DOHH2 (cell line): ENCODE measurements around the gene SCAMP4.

Experiments
- EZH2phosphoT487 ChIP-seq: fragments of 200-600 bp; sonication (generic); IDR thresholded peaks from 2 replicates; pipeline ENCODE4 v1.6.1; 2017; ENCODE audit warnings: borderline replicate concordance, mild to moderate bottlenecking, antibody characterized with exemption, low read length, moderate library complexity, mixed read lengths
- TF ChIP-seq, protein P1 (sequence below): fragments of 200-600 bp; sonication (generic); IDR thresholded peaks from one replicate; pipeline ENCODE4 v1.5.1; 2014; ENCODE audit warnings: antibody characterized with exemption, mild to moderate bottlenecking, low read depth, low read length; ENCODE audit not compliant: poor library complexity, severe bottlenecking

DNA sequence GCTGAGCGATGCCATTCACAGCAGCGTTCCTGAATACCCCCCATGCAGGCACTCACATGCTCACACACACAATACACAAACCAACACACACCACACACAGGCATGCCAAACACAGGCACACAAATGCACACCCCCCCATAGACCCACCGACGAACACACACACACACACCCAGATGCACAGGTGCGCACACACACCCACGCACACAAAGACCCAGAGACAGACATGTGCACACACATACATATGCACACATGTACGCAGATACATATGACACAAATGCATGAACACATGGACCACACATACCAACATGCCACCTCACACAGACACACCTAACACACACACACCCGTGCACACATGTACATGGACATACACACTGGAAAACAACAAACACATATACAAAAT is 28.7 kb downstream of the SCAMP4 start:
- TF ChIP-seq, protein P1, sequence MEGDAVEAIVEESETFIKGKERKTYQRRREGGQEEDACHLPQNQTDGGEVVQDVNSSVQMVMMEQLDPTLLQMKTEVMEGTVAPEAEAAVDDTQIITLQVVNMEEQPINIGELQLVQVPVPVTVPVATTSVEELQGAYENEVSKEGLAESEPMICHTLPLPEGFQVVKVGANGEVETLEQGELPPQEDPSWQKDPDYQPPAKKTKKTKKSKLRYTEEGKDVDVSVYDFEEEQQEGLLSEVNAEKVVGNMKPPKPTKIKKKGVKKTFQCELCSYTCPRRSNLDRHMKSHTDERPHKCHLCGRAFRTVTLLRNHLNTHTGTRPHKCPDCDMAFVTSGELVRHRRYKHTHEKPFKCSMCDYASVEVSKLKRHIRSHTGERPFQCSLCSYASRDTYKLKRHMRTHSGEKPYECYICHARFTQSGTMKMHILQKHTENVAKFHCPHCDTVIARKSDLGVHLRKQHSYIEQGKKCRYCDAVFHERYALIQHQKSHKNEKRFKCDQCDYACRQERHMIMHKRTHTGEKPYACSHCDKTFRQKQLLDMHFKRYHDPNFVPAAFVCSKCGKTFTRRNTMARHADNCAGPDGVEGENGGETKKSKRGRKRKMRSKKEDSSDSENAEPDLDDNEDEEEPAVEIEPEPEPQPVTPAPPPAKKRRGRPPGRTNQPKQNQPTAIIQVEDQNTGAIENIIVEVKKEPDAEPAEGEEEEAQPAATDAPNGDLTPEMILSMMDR: no peak
- no peak for TF ChIP-seq EZH2phosphoT487
